K562 (cell line): ENCODE results near the gene PSMA4. TPM values are rescaled to one million over a fixed set of nuclear protein-coding genes. Genes with fewer than 3 reads are reported as not detected.

Source experiments
- CREM ChIP-seq: IDR thresholded peaks from 2 replicates; pipeline ENCODE4 v1.6.1; 2014; ENCODE audit warnings: antibody characterized with exemption, low read depth
- DNMT1 ChIP-seq: fragments of 450-650 bp; IDR thresholded peaks from 2 replicates; pipeline ENCODE4 v1.6.1; 2016; ENCODE audit warnings: antibody characterized with exemption, mild to moderate bottlenecking
- ETS1 ChIP-seq: conservative IDR thresholded peaks from 2 replicates; pipeline ENCODE4 v1.6.1; 2011; ENCODE audit warnings: low read depth, mild to moderate bottlenecking, low read length; ENCODE audit not compliant: control insufficient read depth
- FUS ChIP-seq: fragments of 200-400 bp; formaldehyde crosslinking; optimal IDR thresholded peaks from 2 replicates; pipeline ENCODE3; 2017; ENCODE audit warnings: low read depth, low read length
- IFI16 ChIP-seq: fragments of 250-450 bp; sonication (Bioruptor Pico); IDR thresholded peaks from 2 replicates; pipeline ENCODE4 v2.1.2; 2022; ENCODE audit warnings: mild to moderate bottlenecking, inconsistent platforms
- MAFK ChIP-seq: IDR thresholded peaks from 2 replicates; pipeline ENCODE4 v1.6.1; 2011; ENCODE audit warnings: low read length, improper control_type of control experiment
- MCM5 ChIP-seq: fragments of 450-650 bp; IDR thresholded peaks from 2 replicates; pipeline ENCODE4 v1.6.1; 2016; ENCODE audit warnings: low read depth
- NFYB ChIP-seq: IDR thresholded peaks from 2 replicates; pipeline ENCODE4 v1.6.1; 2011; ENCODE audit warnings: mild to moderate bottlenecking, moderate library complexity; ENCODE audit not compliant: insufficient read length; ENCODE audit errors: extremely low read depth
- POU5F1 ChIP-seq: fragments of 150-350 bp; IDR thresholded peaks from 2 replicates; pipeline ENCODE4 v1.6.1; 2014; ENCODE audit warnings: borderline replicate concordance, low read length, low read depth, mild to moderate bottlenecking; ENCODE audit not compliant: partially characterized antibody
- RB1 ChIP-seq: fragments of 450-650 bp; IDR thresholded peaks from 2 replicates; pipeline ENCODE4 v1.6.1; 2017; ENCODE audit warnings: low read depth, mild to moderate bottlenecking
- SIN3B ChIP-seq: fragments of 450-650 bp; IDR thresholded peaks from 2 replicates; pipeline ENCODE4 v1.6.1; 2017; ENCODE audit warnings: low read depth, mild to moderate bottlenecking, moderate library complexity
- SOX6 ChIP-seq: fragments of 450-650 bp; IDR thresholded peaks from 2 replicates; pipeline ENCODE4 v1.6.1; 2014; ENCODE audit warnings: mild to moderate bottlenecking
- STAT5B ChIP-seq: fragments of 250-450 bp; sonication (Bioruptor Pico); IDR thresholded peaks from 2 replicates; pipeline ENCODE4 v1.8.0; 2021; ENCODE audit warnings: mild to moderate bottlenecking, inconsistent platforms
- UBTF ChIP-seq, 2 experiments: IDR thresholded peaks; 2 replicates each; pipeline ENCODE4 v1.6.1; 2012; ENCODE audit warnings: improper control_type of control experiment in 2 of 2, low read depth in 2 of 2, low read length in 2 of 2, borderline replicate concordance in 1 of 2
- ZBTB17 ChIP-seq: fragments of 450-650 bp; formaldehyde crosslinking; IDR thresholded peaks from 2 replicates; pipeline ENCODE4 v1.4.0; 2020; ENCODE audit warnings: mild to moderate bottlenecking
- ZNF212 ChIP-seq: fragments of 450-650 bp; formaldehyde crosslinking; IDR thresholded peaks from 2 replicates; pipeline ENCODE4 v1.4.0; 2020; ENCODE audit warnings: mild to moderate bottlenecking
- ZNF707 ChIP-seq: fragments of 250-450 bp; sonication (Bioruptor Pico); conservative IDR thresholded peaks from 2 replicates; pipeline ENCODE4 v1.8.0; 2022; ENCODE audit warnings: inconsistent platforms, mild to moderate bottlenecking, moderate library complexity
- polyA plus RNA-seq, 8 experiments: library from polyadenylated mRNA; depleted of rRNA in 4 of 8; stranded (reverse) in 5 of 8; unstranded in 3 of 8; fragments of >200 nt; fragmentation: Nextera tagmentation in 2 of 8; fragmentation: Illumina TruSeq in 1 of 8; extraction: Ambion mirVana in 2 of 8; extraction: Trizol in 1 of 8; gene quantifications; 2 replicates each; pipeline versions ENCODE4 v1.2.1 to v1.2.3, GENCODE V29; 2011 to 2014; ENCODE audit warnings: inconsistent platforms in 1 of 8, missing spikeins in 1 of 8
- total RNA-seq, 7 experiments: library from RNA; depleted of rRNA in 6 of 7; stranded (reverse); fragments of >200 nt in 6 of 7; fragmentation: Illumina TruSeq in 2 of 7; extraction: Trizol in 2 of 7; gene quantifications; 2 replicates each; pipeline versions ENCODE4 v1.2.1 to v1.2.3, GENCODE V29; 2011 to 2021; ENCODE audit warnings: low replicate concordance in 1 of 7

The PSMA4 gene
- total and polyA plus RNA-seq, 9 of the 15 experiments (the other 6 are each of a cell fraction or from before 2014, with no cell fraction given) = 304 to 1,857 (median 666) TPM

- TF ChIP-seq SIN3B = no peak
- no peak; the same call in 1 of the 2 replicates for TF ChIP-seq ETS1
- no peak for TF ChIP-seq STAT5B
- TF ChIP-seq DNMT1 = no peak
- TF ChIP-seq FUS = no peak
- peak; percentile 60; the same call in 1 of the 2 replicates for TF ChIP-seq SOX6
- TF ChIP-seq ZNF212 (CRISPR knock-in tag) = no peak
- TF ChIP-seq POU5F1 = no peak
- no peak for TF ChIP-seq ZNF707 (CRISPR knock-in tag)
- no peak for TF ChIP-seq IFI16
- TF ChIP-seq MAFK = no peak
- TF ChIP-seq RB1 = peak; percentile 73
- TF ChIP-seq ZBTB17 (CRISPR knock-in tag) = no peak
- TF ChIP-seq UBTF (IDR thresholded peaks at IDR 0.05; ENCODE audit: borderline replicate concordance in 1 of 2, low read depth in 2 of 2, low read length in 2 of 2) = peak in 1 of 2 experiments; percentile 52; a peak in 1 of 4 replicates
- no peak for TF ChIP-seq NFYB
- TF ChIP-seq CREM = peak; percentile 13; the same call in 1 of the 2 replicates
- no peak for TF ChIP-seq MCM5
These were observed 25.1 kb downstream of the PSMA4 start, which contains the start of gene CHRNA5 (continued) for GRCh38 chr15:78565097-78565950.
